Tongue (tissue), 2 donors: ENCODE data around the gene BRINP1. TPM values are rescaled to one million over a fixed set of nuclear protein-coding genes. Genes with fewer than 3 reads are reported as not detected.
"Not testable (repeated sequence)": the region's sequence is repeated elsewhere in the genome, so short reads cannot be mapped to it uniquely, and the experiment has no call there.

Experiments used
- DNase-seq: peaks from one replicate; pipeline ENCODE4 v3.0.0-alpha.2; 2015
- total RNA-seq: library from RNA; depleted of rRNA; stranded (reverse); fragments of >200 nt; gene quantifications from one replicate; pipeline ENCODE4 v1.2.3, GENCODE V29; 2014

Gene BRINP1
- total RNA-seq, 1 donor from 2014 or later = 0.31 TPM

DNA sequence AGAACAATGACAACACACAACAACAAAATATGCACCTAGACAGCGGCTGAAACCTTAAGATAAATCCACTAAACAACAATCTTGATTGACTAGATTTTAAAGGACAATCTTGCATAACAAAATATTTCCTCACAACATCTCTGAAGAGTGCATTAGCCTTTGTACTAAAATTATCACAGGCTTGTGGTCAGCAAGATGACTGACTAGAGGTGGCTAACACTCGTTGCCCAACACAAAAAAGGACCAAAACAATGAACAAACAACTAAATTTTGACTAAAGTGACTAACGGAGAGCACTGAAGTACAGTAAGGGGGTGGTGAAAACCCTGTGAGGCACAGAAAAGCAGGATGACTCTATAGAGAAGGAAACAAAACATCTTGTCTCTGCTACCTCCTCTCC, 183.9 kb downstream of the BRINP1 start:
- DNase-seq = no peak

DNA sequence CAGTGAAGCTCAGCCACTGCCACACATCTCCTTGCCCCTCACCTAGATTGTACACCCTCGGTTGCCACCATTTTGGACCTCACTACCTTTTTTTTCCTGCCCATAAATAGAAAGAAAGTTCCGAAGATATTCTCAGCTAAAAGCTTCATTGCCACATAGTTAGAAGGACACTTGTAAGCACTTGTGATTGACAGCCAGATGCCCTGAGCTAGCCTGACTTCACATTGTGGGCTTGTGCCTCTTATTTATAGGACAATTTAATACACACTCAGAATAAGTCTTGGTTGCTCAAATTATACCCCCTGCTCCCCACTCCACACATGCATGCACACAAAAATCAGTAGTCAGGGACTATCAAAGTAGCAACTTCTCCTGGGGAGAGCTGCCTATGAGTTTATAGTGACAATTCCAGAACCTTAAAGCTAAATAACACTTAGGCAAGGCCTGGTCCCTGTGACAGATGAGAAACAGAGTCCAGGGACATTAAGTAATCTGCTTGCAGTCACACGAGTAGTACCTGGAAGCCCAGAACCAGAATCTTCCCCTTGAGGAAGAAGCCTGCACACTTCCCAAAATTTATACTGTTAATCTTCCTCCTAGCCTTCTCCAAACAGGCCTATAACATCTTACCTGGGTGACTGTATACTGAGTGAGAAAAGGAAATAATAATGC, 184.8 kb downstream of the BRINP1 start:
- no peak for DNase-seq

DNA sequence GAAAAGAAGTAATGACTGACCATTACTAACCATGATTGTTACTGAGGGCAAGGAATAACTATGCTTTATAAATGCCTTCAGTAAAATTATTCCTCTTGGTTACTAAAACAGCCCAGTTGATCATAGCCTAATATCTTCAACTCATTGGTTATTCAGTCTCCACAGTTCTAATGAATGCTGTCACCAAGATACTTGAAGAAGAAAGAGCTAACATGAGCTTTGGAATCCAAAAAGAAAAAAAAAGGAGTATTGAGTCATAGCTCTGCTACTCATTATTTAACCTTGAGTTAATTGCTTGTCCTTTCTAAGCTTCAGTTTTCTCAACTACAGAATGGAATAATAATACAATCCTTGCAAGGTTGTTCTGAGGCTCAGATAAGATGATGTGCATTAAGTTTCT, 187.7 kb downstream of the BRINP1 start:
- no peak for DNase-seq

DNA sequence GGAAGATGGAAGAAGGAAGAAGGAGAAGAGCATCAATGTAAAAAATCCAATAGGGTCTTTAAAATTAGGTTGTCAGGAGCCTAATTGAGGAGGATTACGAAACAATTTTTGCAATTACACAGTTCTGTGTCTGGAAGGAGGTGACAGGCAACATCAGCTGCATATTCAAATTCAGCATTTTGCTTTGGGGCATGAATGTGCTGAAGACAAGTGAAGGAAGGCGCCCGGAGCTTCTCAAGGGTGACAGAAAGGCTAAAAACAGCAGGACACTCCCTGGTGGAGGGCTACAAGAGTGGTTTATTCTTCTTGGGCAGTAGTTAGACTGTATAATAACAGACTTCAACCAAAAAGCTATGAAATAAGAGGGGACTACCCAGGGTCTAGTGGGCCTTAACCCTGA, 188.3 kb downstream of the BRINP1 start:
- DNase-seq = no peak

DNA sequence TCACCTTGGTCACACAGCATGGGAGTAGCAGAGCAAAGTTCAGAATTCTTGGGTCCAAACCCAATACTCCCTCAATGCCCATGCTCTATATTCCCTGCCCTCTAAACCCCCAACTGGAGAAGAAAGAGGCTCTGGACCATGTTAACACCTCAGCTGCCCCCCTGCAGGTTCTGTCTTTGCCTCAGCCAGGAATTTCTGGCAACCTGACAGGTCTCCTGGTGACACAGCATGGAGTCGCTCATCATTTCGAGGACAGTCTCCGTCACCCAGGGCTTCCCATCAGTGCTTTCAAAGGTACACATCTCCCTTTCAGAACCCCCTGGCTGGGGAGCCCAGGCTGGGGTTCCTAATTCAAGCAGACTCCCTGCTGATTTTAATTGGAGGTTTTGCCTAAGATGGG, 189.5 kb downstream of the BRINP1 start:
- no peak for DNase-seq

DNA sequence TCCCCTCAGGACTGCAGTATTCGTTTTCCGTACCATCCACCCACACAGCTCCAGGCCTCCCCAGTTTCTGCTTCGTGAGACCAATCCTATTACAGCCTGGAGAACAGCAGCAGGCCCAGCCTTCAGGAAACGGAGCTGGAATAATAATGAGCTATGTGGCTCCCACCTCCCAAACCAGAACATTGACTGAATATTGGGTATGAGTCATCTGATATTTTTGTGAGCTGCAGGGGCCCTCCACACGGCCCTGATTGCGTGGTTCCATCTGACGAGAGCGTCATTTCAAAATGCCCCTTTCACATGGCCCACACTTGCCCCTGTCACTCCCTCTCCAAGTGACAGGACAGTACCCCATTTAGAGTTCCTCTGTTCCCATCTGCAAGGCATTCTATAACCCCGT, 192.0 kb downstream of the BRINP1 start:
- no peak for DNase-seq

DNA sequence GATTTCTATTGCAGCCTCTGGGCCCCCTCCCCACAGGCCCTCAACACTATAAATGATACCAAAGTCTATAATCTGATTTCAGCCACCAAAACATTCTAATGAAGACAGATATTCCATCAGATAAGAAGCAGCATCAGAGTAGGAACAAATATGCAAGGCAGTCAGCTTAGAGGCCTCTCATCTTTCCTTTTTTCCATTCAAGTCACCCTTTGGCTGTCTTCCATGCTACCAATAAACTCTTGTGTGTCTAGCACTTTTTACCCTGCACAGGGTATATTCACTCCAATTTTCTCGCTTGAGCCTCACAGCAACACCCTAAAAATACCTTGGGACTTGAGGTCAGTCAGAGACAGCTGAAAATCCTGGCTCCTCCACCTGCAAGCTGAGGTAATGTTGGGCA, 193.7 kb downstream of the BRINP1 start:
- no peak for DNase-seq

DNA sequence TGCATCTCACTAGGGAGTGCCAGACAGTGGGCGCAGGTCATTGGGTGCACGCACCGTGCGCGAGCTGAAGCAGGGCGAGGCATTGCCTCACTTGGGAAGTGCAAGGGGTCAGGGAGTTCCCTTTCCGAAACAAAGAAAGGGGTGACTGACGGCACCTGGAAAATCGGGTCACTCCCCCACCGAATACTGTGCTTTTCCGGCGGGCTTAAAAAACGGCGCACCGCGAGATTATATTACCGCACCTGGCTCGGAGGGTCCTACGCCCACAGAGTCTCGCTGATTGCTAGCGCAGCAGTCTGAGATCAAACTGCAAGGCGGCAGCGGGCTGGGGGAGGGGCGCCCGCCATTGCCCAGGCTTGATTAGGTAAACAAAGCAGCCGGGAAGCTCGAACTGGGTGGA, 200.0 kb downstream of the BRINP1 start:
- not testable (repeated sequence) for DNase-seq

DNA sequence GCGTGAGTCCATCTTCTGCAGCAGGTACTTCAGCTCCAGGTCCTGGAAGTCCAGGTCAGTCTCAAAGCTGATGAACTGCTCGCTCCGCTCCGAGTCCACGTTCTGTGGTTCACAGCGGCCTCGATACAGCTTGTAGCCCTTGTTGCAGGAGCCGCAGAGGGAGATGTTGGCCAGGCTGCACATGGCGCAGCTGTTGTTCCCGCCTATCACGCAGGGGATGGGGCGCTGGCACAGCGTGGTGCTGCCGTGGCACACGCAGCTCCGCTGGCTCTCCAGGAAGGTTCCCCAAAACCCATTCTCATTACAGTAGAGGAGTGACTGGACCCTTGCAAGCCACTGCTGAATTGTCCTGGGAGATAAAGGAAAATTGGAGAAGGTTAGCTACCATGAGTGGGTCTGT, 201.4 kb downstream of the BRINP1 start:
- no peak for DNase-seq

DNA sequence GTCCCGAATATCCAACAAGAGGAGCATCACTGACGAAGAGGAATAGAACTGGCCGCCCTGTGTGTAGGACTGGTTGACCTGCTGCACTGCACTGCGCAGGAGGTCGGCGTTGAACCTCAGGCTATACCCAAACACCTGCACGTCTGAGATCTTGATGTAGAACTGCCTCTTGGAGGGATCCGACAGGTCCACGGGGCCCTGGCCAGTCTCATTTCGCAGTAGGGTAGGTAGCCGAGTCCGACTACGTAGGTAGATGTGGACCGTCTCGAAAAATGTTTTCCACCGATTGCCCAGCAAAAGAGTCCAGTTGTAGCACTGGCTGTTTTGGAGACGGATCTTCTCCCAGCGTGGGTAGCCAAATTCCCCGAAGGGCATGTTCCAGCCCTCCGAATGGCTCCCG, 202.0 kb downstream of the BRINP1 start:
- no peak for DNase-seq

DNA sequence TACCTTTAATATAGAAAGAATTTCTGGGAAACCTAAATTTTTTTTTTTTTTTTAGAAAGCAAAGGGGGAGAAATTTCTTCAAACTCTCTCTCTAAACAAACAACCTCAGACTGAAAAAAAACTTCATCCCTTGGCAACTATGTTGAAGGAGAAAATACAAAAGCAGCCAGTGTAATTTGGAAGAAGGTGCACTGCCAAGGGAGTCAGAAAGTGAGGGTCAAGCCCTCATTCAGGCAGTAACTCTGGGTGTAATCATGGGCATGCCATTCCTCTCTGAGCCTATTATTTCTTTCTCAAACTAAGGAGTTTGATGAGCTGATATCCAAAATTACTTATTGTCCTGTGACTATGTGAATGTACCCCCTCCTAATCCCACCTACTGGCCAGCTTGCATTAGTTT, 203.1 kb downstream of the BRINP1 start:
- DNase-seq = no peak

DNA sequence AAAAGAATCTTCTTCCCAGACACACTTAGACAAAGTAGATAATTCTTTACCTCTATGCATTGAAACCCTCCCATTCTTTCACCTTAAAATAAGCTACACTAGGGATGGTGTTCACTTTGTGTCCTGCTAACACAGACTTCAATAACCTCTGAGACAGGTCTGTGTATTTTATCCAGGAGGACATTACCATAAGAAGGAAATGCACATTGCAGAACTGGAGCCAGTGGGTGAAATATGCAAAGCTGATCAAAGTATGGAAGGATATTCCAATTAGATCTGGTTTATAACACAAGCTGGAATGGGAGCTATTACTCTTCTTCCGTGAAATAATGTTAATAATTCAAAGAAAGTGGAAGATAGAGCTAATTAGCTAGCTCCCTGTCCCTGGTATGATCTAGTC, 204.1 kb downstream of the BRINP1 start:
- DNase-seq = no peak

DNA sequence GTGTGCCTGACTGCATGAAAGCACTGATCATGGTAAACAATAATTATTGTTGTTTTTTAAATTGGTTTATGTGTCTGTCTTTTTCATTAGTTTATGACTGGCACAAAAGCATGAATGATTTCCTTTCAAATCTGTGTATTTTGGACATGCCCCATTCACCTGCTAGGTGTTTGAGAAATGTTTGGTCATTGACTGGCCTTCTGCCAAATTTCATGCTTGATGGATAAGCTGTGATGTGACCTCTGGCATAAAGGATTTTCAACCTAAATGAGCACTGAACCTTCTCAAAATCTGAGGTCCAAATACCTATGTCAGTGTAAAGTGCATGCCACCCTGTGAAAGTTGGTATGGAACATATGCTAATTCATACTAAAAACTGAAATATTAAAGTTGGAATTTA, 204.5 kb downstream of the BRINP1 start:
- no peak for DNase-seq

DNA sequence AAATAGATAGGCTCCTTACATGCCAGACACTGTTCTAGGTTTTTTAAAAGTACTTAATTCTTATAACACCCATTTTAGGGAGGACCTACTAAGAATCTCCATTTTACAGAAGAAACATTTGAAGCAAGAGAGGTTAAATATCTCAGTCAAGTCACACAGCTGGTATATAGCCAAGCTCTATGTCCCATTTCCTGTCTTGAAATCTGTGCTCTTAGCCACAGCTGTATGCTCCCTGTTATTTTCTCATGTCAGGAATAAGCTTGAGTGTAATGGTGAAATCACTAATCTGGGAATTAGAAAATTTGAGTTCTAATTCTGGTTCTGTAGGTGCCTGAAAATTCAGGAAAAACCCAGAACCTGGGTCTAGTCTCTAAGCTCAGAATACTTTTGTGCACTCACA, 208.7 kb downstream of the BRINP1 start:
- no peak for DNase-seq

DNA sequence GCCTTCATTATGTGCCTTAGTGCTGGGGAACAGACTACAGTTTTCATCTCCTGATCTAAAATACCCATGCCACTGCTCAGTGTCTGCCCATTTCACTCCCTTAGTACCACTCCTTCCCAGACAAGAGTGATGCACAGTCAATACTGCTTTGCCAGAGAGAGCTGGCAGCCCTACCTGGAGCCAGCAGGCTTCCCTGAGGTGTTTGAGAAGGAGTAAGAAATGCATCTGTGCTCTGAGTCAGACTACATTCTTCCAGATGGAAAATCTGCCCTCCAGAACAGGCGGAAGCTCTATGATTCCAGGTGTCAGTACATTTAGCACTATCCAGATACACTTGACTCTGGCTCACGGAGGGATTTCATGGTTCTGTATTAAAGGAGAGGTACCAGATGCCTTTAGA, 209.8 kb downstream of the BRINP1 start:
- no peak for DNase-seq

DNA sequence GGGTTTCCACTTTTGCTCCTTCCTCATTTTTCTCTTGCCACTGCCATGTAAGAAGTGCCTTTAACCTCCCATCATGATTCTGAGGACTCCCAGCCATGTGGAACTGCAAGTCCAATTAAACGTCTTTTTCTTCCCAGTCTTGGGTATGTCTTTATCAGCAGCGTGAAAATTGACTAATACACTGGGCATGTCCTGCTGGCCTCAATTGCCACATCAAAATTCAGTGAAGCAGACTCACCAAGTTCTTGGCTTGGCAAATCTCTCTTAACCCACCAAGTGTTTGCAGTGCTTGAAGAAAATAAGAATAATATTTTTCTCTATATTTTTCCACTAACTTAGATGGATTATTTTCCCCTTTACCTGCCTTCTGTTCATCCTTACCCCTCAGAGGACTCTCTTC, 212.0 kb downstream of the BRINP1 start:
- no peak for DNase-seq

DNA sequence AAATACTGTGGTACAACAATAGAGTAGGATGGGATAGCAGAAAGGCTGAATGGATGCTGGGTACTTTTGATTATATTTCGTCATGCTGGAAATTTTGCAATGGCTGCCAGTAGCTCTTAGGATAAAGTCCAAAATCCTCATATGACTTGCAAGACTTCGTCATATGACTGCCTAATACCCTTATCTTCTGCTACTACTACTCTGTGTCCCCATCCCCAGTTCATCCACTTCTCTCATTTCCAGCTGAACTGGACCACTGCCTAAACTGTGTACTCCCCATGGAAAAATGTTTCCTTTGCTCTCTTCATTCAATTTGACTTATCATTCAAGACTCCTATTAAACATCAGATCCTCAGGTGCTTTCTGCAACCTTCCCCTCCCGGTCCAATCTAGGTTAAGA, 212.9 kb downstream of the BRINP1 start:
- no peak for DNase-seq

DNA sequence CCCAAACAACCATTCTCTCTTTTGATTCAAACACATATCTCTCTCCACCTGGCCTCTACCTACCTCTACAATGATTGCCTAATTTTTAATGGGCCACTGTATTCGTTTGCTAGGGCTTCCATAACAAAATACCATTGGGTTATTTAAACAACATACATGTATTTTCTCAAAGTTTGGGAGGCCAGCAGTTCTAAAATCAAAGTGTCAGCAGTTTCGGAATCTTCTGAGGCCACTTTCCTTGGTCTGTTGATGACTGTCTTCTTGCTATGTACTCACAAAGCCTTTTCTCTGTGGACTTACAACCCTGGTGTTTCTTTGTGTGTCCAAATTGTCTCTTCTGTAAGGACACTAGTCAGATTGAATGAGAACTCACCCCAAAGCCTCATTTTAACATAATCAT, 214.7 kb downstream of the BRINP1 start:
- no peak for DNase-seq

DNA sequence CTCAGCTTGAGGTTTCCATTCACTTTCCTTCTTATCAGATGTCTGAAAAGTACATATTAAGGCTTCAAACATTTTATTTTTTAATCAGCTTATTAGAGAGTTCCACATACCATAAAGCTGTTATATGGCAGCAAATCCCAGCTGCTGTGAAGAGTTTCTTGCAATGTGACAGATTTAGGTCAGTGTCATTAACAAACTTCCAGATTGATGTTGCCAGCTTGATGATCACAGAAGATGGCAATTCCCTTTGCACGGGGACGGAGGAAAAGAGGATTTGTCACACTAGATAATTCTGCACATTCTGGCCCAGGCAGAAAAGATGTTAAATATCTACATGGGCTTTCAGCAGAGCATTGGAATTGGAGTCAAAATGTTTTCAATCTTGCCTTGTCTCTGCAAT, 215.8 kb downstream of the BRINP1 start:
- DNase-seq = no peak

DNA sequence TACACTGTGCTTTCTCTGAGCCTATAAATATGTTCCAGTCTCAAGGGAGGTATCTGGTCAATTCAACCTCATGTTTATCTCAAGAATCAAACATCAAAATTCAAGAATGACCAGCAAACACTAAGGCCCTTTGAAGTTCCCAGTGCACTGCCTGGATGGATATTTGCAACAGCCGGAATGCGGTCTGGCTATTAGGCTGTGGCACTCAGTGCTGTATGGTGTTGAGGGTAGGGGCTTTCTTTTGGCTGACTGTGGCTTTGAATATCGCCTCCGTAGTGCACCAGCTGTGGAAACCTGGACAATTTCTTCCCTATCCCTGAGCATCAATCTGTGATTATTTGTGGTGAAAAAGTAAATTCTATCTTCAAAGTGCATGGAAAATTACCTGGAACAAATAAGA, 220.4 kb downstream of the BRINP1 start:
- no peak for DNase-seq

DNA sequence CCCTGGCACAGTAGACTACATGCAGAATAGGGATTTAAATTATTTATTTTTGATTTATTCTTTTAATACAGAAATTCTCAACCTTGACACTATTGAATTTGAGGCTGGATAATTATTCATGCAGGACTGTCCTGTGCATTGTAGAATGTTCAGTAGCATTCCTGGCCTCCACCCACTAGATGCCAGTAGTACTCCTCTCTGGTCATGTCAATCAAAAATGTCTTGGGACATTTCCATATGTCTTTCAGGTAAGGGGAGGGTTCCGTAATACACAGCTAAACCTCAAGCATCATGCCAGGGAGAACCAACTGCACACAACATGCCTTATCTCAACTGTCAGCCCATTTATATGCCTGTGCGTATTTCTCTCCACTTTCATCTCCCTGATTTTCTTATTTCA, 231.8 kb downstream of the BRINP1 start:
- DNase-seq = no peak

DNA sequence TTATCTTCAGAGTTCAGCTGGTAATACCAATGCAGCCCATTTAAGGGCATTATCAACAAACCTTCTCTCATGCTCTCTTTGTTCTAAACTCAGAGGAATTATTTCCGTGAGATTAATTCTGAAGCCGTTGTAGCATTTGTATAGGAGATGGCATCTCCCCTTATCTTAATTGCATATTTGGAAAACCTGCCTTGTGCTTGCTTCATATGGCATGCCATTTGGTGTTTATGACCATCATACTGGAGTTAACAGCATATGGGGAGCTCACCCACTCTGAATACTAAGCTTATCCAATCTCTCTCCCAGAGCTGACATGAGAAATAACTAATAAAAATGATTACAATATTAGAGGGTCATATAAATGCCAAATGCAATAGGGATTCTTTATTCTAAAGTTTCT, 243.2 kb downstream of the BRINP1 start:
- DNase-seq = no peak

DNA sequence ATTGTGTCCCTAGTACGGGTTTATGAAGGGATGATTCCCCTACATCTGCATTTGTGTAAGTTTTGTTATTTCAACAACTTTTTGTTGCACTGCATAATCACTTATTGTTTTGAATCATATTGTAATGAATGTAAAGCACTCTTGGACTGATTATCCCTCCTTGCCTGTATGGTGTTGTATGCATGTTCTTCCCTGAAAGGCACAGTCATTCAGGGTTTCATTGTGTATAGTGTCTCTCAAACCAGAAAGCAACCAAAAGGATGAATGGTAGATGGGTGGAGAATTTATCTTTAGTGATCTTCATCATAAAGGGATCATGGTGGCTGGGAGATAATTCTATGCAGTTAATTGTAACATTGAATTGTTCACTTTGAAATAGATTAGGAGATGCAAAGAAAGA, 247.3 kb downstream of the BRINP1 start:
- no peak for DNase-seq

DNA sequence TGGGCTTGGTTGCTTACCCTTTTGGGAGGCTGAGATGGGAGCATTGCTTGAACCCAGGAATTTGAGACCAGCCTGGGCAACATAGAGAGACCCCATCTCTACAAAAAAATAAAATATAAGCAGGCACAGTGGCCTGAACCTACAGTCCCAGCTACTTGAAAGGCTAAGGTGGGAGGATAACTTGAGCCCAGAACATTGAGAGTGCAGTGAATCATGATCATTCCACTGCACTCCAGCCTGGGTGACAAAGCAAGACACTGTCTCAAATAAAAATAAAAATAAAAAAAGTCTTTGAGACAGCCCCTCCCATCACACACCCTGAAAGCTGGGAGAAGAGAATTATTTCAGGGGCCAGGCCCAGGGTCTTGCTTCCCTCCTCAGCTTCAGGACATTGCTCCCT, 251.8 kb downstream of the BRINP1 start:
- no peak for DNase-seq
